Measurements from ENCODE around the gene RPS14. TPM values are rescaled to one million over a fixed set of nuclear protein-coding genes. Genes with fewer than 3 reads are reported as not detected.

The RPS14 gene
- polyA plus RNA-seq, 1 of the 3 experiments (the other 2 are of a cell fraction), result 10,227 TPM

- Histone ChIP-seq H3K36me3 (replicated peaks in 1 of 2; ENCODE audit: control insufficient read depth in 1 of 2, insufficient read depth in 2 of 2, low read length in 1 of 2) (peaks cover 7 to 68% of the 10 kb centered on the region in 2 experiments), H3K9me3 (no peaks in the 10 kb centered on the region), H4K20me1 (ENCODE audit: insufficient read depth) (no peaks in the 10 kb centered on the region), H2AFZ (ENCODE audit: low read depth) (no peak overlapping the region), H3K79me2 (ENCODE audit: insufficient read depth) (no peaks in the 10 kb centered on the region), H3K4me3 (ENCODE audit: low read depth in 2 of 2, low read length in 1 of 2) (no peak overlapping the region), H3K27ac (ENCODE audit: low read depth in 2 of 2, low read length in 1 of 2) (no peak overlapping the region; a peak in 1 of 4 replicates), H3K27me3 (ENCODE audit: insufficient read depth) (no peaks in the 10 kb centered on the region), H3K9me2 (no peaks in the 10 kb centered on the region), H3K4me1 (ENCODE audit: control insufficient read depth in 1 of 2, insufficient read depth in 2 of 2, low read depth in 1 of 2, low read length in 1 of 2) (peaks cover 0 to 4% of the 10 kb centered on the region in 2 experiments; a peak in 1 of 4 replicates), H3F3A (replicated peaks; ENCODE audit: insufficient read depth) (peaks cover 7% of the 10 kb centered on the region), H3K4me2 (no peak overlapping the region), H3K9ac (no peak overlapping the region)
- TF ChIP-seq FOSL2 (IDR thresholded peaks at IDR 0.05; ENCODE audit: borderline replicate concordance, low read depth) (no peak), MAX (IDR thresholded peaks at IDR 0.05; ENCODE audit: low read depth) (no peak), YY1 (IDR thresholded peaks at IDR 0.05; ENCODE audit: low read depth) (no peak), ZBTB33 (IDR thresholded peaks at IDR 0.05; ENCODE audit: borderline replicate concordance, low read depth) (no peak), TEAD4 (IDR thresholded peaks at IDR 0.05; ENCODE audit: borderline replicate concordance, insufficient read depth) (no peak)
- DNase-seq, result no peak
- CTCF ChIA-PET, result interaction anchor here (1.1 to 1.9 kb wide), 4 partner anchors 8 to 40 kb away, joined by 4 to 5 read pairs (median 4); no protein-coding TSS in a partner anchor
- POLR2A ChIA-PET, result no interaction called here
- 93% methylated on average over 10 of the region's 11 CpGs for WGBS (ENCODE audit: low lambda C conversion rate)
Measured at GRCh38 chr5:150399524-150400211, 49.9 kb downstream of the RPS14 start.

DNA sequence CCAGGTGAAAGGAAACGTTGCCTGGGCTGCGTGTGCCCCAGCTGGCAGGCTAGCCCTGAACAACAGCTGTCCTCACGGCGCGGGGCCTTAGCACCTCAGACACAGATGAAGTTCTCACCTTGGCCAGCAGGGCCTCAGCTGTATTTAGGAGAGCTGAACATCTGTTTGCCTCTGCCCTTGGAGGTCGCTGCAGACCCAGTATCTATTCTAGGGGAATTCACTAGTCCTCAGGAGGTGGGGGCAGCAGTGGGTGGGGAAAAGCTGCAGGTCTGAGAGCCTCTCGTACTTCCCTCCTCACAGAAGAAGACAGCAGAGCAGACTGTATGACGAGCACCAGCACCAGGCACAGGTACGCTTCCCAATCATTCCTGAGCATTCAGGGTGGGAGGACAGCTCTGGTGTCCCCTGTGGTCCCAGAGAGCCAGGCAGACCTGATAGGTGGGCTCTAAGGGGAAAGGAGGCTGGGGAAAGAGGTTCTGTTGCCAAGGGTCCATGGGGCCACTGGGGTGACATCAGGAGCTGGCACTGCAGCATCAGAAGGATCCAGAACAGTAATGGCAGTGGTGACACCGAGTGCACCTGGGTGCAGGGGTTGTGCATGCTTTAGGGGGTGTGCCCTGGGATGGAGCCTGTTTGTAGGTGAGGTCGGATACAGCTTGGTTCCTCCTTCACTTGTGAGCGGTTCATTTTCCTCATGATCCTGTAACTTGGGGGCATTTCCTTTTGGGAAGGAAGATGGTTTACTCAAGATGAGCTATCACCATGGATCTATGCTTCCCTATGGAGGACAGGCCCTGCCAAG is 50.6 kb downstream of the RPS14 start:
- DNase-seq, result no peak
- H3K4me1 ChIP-seq (ENCODE audit: control insufficient read depth in 1 of 2, insufficient read depth in 2 of 2, low read depth in 1 of 2, low read length in 1 of 2), result peaks cover 0 to 4% of the 10 kb centered on the region in 2 experiments; a peak in 1 of 4 replicates
- no peaks in the 10 kb centered on the region for H3K9me2 ChIP-seq
- H3K9me3 ChIP-seq, result no peaks in the 10 kb centered on the region
- no peaks in the 10 kb centered on the region for H3K79me2 ChIP-seq (ENCODE audit: insufficient read depth)
- H4K20me1 ChIP-seq (ENCODE audit: insufficient read depth), result no peaks in the 10 kb centered on the region
- 86% methylated on average over 9 of the region's 12 CpGs for WGBS (ENCODE audit: low lambda C conversion rate)
- ChIA-PET CTCF (interaction anchor here (1.1 to 1.9 kb wide), 5 partner anchors 18 to 112 kb away, joined by 3 to 5 read pairs (median 5); no protein-coding TSS in a partner anchor), POLR2A (no interaction called here)
- no peak overlapping the region for H3K27ac ChIP-seq (ENCODE audit: low read depth in 2 of 2, low read length in 1 of 2)
- H3K4me2 ChIP-seq, result no peak overlapping the region
- no peak for TF ChIP-seq RFX5 (IDR thresholded peaks at IDR 0.05; ENCODE audit: low read length)
- no peak for TF ChIP-seq JUND (IDR thresholded peaks at IDR 0.05)
- TF ChIP-seq RAD21 (IDR thresholded peaks at IDR 0.05; ENCODE audit: low read length), result no peak
- TF ChIP-seq, protein P1, sequence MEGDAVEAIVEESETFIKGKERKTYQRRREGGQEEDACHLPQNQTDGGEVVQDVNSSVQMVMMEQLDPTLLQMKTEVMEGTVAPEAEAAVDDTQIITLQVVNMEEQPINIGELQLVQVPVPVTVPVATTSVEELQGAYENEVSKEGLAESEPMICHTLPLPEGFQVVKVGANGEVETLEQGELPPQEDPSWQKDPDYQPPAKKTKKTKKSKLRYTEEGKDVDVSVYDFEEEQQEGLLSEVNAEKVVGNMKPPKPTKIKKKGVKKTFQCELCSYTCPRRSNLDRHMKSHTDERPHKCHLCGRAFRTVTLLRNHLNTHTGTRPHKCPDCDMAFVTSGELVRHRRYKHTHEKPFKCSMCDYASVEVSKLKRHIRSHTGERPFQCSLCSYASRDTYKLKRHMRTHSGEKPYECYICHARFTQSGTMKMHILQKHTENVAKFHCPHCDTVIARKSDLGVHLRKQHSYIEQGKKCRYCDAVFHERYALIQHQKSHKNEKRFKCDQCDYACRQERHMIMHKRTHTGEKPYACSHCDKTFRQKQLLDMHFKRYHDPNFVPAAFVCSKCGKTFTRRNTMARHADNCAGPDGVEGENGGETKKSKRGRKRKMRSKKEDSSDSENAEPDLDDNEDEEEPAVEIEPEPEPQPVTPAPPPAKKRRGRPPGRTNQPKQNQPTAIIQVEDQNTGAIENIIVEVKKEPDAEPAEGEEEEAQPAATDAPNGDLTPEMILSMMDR (IDR thresholded peaks at IDR 0.05), result peak; percentile 19; the same call in 1 of the 2 replicates
- no peak overlapping the region for H3K9ac ChIP-seq
- H3K4me3 ChIP-seq (ENCODE audit: low read depth in 2 of 2, low read length in 1 of 2), result no peak overlapping the region
- H2AFZ ChIP-seq (ENCODE audit: low read depth), result no peak overlapping the region
- H3F3A ChIP-seq (replicated peaks; ENCODE audit: insufficient read depth), result peaks cover 7% of the 10 kb centered on the region
- no peaks in the 10 kb centered on the region for H3K27me3 ChIP-seq (ENCODE audit: insufficient read depth)
- H3K36me3 ChIP-seq (replicated peaks in 1 of 2; ENCODE audit: control insufficient read depth in 1 of 2, insufficient read depth in 2 of 2, low read length in 1 of 2), result peaks cover 7 to 73% of the 10 kb centered on the region in 2 experiments

All from SK-N-SH (cell line).